ENCODE measurements around the gene NRP1.

GRCh38 chr10:33196710-33197491 lies 137.6 kb downstream of the NRP1 start:
- no peak for TF ChIP-seq CTCF (IDR thresholded peaks at IDR 0.05)
- no peak for TF ChIP-seq POLR2A (IDR thresholded peaks at IDR 0.05)
- no peak for TF ChIP-seq EP300 (IDR thresholded peaks at IDR 0.05)
